ENCODE results near the gene ASB18.

The ASB18 gene

GRCh38 chr2:236158969-236159777 is 105.0 kb downstream of the ASB18 start:
- H2AFZ ChIP-seq (ENCODE audit: low read length): no peak overlapping the region
- no peak for TF ChIP-seq CTCF (conservative IDR thresholded peaks at IDR 0.05; ENCODE audit: low read length)
- TF ChIP-seq EZH2phosphoT487 (IDR thresholded peaks at IDR 0.05; ENCODE audit: borderline replicate concordance): no peak
- H3K36me3 ChIP-seq (ENCODE audit: insufficient read depth, low read length): no peaks in the 10 kb centered on the region
- H3K4me2 ChIP-seq (ENCODE audit: low read depth, low read length, poor library complexity, severe bottlenecking): no peak overlapping the region
- no peaks in the 10 kb centered on the region for H3K27me3 ChIP-seq (ENCODE audit: insufficient read depth, low read length, poor library complexity, severe bottlenecking)
- no peaks in the 10 kb centered on the region for H3K79me2 ChIP-seq (ENCODE audit: insufficient read depth, low read length)
- no peaks in the 10 kb centered on the region for H4K20me1 ChIP-seq (ENCODE audit: insufficient read depth, low read length, poor library complexity, severe bottlenecking)
- no peaks in the 10 kb centered on the region for H3K9me3 ChIP-seq (ENCODE audit: insufficient read depth, low read depth, low read length)
- H3F3A ChIP-seq (ENCODE audit: low read depth): no peaks in the 10 kb centered on the region
- H3K4me3 ChIP-seq (ENCODE audit: low read length, poor library complexity, severe bottlenecking): no peak overlapping the region
- H3K9me2 ChIP-seq (replicated peaks; ENCODE audit: low read depth, low read length): no peaks in the 10 kb centered on the region
- H3K4me1 ChIP-seq (ENCODE audit: insufficient read depth, low read length, poor library complexity, severe bottlenecking): no peaks in the 10 kb centered on the region
- no peak overlapping the region for H3K9ac ChIP-seq (ENCODE audit: low read depth, low read length, poor library complexity, severe bottlenecking)

- H2AFZ ChIP-seq (ENCODE audit: low read length): no peak overlapping the region
- no peaks in the 10 kb centered on the region for H3F3A ChIP-seq (ENCODE audit: low read depth)
- H3K79me2 ChIP-seq (ENCODE audit: insufficient read depth, low read length): no peaks in the 10 kb centered on the region
- TF ChIP-seq EZH2phosphoT487 (IDR thresholded peaks at IDR 0.05; ENCODE audit: borderline replicate concordance): no peak
- no peak for TF ChIP-seq CTCF (conservative IDR thresholded peaks at IDR 0.05; ENCODE audit: low read length)
- H3K36me3 ChIP-seq (ENCODE audit: insufficient read depth, low read length): no peaks in the 10 kb centered on the region
- no peaks in the 10 kb centered on the region for H4K20me1 ChIP-seq (ENCODE audit: insufficient read depth, low read length, poor library complexity, severe bottlenecking)
- H3K9ac ChIP-seq (ENCODE audit: low read depth, low read length, poor library complexity, severe bottlenecking): no peak overlapping the region
- H3K4me3 ChIP-seq (ENCODE audit: low read length, poor library complexity, severe bottlenecking): no peak overlapping the region
- H3K9me3 ChIP-seq (ENCODE audit: insufficient read depth, low read depth, low read length): no peaks in the 10 kb centered on the region
- no peaks in the 10 kb centered on the region for H3K4me1 ChIP-seq (ENCODE audit: insufficient read depth, low read length, poor library complexity, severe bottlenecking)
- no peaks in the 10 kb centered on the region for H3K9me2 ChIP-seq (replicated peaks; ENCODE audit: low read depth, low read length)
- H3K27me3 ChIP-seq (ENCODE audit: insufficient read depth, low read length, poor library complexity, severe bottlenecking): no peaks in the 10 kb centered on the region
- H3K4me2 ChIP-seq (ENCODE audit: low read depth, low read length, poor library complexity, severe bottlenecking): no peak overlapping the region
These were observed 106.2 kb downstream of the ASB18 start for GRCh38 chr2:236157815-236158498.

GRCh38 chr2:236157366-236157765 is 106.8 kb downstream of the ASB18 start:
- no peaks in the 10 kb centered on the region for H3K36me3 ChIP-seq (ENCODE audit: insufficient read depth, low read length)
- no peaks in the 10 kb centered on the region for H4K20me1 ChIP-seq (ENCODE audit: insufficient read depth, low read length, poor library complexity, severe bottlenecking)
- no peak overlapping the region for H3K9ac ChIP-seq (ENCODE audit: low read depth, low read length, poor library complexity, severe bottlenecking)
- TF ChIP-seq CTCF (conservative IDR thresholded peaks at IDR 0.05; ENCODE audit: low read length): no peak
- TF ChIP-seq EZH2phosphoT487 (IDR thresholded peaks at IDR 0.05; ENCODE audit: borderline replicate concordance): no peak
- H3K4me2 ChIP-seq (ENCODE audit: low read depth, low read length, poor library complexity, severe bottlenecking): no peak overlapping the region
- H2AFZ ChIP-seq (ENCODE audit: low read length): no peak overlapping the region
- no peaks in the 10 kb centered on the region for H3K4me1 ChIP-seq (ENCODE audit: insufficient read depth, low read length, poor library complexity, severe bottlenecking)
- no peaks in the 10 kb centered on the region for H3K79me2 ChIP-seq (ENCODE audit: insufficient read depth, low read length)
- no peaks in the 10 kb centered on the region for H3F3A ChIP-seq (ENCODE audit: low read depth)
- H3K9me2 ChIP-seq (replicated peaks; ENCODE audit: low read depth, low read length): no peaks in the 10 kb centered on the region
- H3K4me3 ChIP-seq (ENCODE audit: low read length, poor library complexity, severe bottlenecking): no peak overlapping the region
- H3K9me3 ChIP-seq (ENCODE audit: insufficient read depth, low read depth, low read length): no peaks in the 10 kb centered on the region
- H3K27me3 ChIP-seq (ENCODE audit: insufficient read depth, low read length, poor library complexity, severe bottlenecking): no peaks in the 10 kb centered on the region

All from Loucy (cell line).